22Rv1 (cell line): ENCODE results near the gene GATD1.
"Not testable (repeated sequence)": the region's sequence is repeated elsewhere in the genome, so short reads cannot be mapped to it uniquely, and the experiment has no call there.

ENCODE experiments used
- H3K27ac ChIP-seq: fragments of 450-650 bp; 2 replicates; pipeline ENCODE4 v1.5.1; 2017
- CTCF ChIP-seq: fragments of 450-650 bp; IDR thresholded peaks from 2 replicates; pipeline ENCODE4 v1.5.1; 2017; ENCODE audit warnings: mild to moderate bottlenecking
- ZFX ChIP-seq: fragments of 450-650 bp; IDR thresholded peaks from 2 replicates; pipeline ENCODE4 v1.6.1; 2017; ENCODE audit warnings: antibody characterized with exemption, borderline replicate concordance

The GATD1 gene

GRCh38 chr11:746289-747157 is 30.8 kb downstream of the GATD1 start:
- peak overlapping the region; percentile 66 for H3K27ac ChIP-seq
- TF ChIP-seq CTCF = no peak
- no peak for TF ChIP-seq ZFX

GRCh38 chr11:745428-745827 is 31.9 kb downstream of the GATD1 start:
- no peak overlapping the region for H3K27ac ChIP-seq
- TF ChIP-seq ZFX = no peak
- TF ChIP-seq CTCF = no peak

GRCh38 chr11:742571-743201 is 34.6 kb downstream of the GATD1 start:
- TF ChIP-seq ZFX (no peak), CTCF (no peak)
- H3K27ac ChIP-seq = no peak overlapping the region

GRCh38 chr11:742156-742546 is 35.1 kb downstream of the GATD1 start:
- TF ChIP-seq CTCF (no peak), ZFX (no peak)
- H3K27ac ChIP-seq = no peak overlapping the region

GRCh38 chr11:737899-738298 is 39.4 kb downstream of the GATD1 start:
- not testable (repeated sequence) for H3K27ac ChIP-seq

- H3K27ac ChIP-seq = no peak overlapping the region
- TF ChIP-seq CTCF (no peak), ZFX (no peak)
Measured at GRCh38 chr11:737366-737765, 39.9 kb downstream of the GATD1 start.

- not testable (repeated sequence) for H3K27ac ChIP-seq
Measured at GRCh38 chr11:734541-734940, 42.7 kb downstream of the GATD1 start.

GRCh38 chr11:733072-733471 is 44.2 kb downstream of the GATD1 start:
- no peak overlapping the region for H3K27ac ChIP-seq
- TF ChIP-seq ZFX = no peak
- TF ChIP-seq CTCF = no peak
